ENCODE results near the gene TXNDC8.
"Not testable (repeated sequence)": the region's sequence is repeated elsewhere in the genome, so short reads cannot be mapped to it uniquely, and the experiment has no call there.

The TXNDC8 gene

DNA sequence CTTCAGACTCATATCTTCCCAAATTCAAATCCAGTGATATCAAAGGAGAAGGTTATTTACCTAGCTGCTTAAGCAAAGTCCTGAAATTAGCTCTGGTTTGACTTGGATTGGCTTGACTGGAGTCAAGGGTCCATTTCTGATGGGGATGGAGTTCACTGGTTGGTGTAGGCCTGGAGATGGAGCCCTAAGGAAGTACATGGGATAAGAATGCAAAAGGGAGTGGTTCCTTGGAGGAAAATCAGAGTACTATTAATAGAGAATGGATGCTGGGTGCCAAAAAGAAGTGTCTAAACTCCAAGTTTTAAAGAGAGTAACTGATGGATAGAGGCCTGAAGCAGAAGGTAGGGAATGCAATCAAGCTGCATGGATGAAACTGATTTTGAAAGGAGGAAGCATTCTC is 13.8 kb downstream of the TXNDC8 start:
- no peak for DNase-seq

- no peak for DNase-seq
Observed at GRCh38 chr9:110320651-110321445, 16.8 kb downstream of the TXNDC8 start.

- DNase-seq: no peak
Observed at GRCh38 chr9:110319781-110320492, 17.7 kb downstream of the TXNDC8 start.

DNA sequence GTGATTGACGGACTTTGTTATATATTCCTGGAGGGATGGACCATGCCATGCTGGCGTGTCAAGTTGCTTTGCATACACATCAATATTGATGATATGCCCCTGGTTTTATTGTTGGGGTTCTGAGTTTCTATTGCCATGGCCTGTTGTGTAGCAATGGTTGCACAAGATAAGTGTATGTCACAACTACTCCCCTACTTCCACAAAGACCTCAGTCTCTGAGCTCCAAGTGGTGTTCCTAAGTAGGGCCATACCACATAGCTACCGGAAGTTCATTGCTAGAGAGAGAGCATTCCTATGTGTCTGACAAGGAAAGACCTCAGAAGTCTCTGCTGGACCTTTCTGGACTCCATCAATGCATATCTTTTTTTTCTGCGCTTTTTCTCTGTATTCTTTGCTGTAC is 19.8 kb downstream of the TXNDC8 start:
- DNase-seq: no peak

DNA sequence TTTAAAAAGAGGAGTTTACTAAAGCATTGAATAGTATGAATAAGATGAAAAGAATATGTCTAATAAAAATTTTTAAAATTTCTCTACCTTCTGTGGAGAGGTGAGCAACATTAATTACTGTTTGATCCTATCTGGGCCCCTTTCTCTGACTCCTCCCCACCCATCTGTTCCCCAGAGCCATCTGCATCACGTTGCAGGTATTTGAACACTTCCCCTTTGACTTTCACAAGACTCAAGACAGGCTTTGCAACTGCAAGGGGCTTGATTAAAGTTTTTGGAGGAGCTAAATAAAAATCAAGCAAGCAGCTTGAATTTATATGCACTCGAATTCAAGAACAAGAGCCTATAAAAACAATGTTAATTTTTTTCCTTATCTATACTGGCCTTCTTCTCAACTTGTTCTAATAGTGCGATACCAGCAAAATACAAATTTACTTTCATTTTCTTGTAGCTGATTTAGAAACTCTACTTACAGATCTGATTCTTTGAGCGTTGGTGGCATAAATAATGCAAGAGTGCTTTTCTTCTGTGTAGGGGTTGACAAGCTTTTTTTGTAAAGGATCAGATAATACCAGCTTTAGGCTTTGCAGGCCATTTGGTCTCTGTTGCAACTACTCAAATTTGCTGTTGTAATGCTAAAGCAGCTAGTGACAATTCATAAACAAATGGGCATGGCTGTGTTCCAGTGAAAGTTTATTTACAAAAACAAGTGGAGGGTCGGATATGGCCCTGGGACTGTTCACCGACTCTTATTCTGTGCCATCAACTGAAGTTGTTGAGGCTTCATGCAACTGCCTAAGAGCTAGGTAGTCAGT is 21.2 kb downstream of the TXNDC8 start:
- DNase-seq: no peak

DNA sequence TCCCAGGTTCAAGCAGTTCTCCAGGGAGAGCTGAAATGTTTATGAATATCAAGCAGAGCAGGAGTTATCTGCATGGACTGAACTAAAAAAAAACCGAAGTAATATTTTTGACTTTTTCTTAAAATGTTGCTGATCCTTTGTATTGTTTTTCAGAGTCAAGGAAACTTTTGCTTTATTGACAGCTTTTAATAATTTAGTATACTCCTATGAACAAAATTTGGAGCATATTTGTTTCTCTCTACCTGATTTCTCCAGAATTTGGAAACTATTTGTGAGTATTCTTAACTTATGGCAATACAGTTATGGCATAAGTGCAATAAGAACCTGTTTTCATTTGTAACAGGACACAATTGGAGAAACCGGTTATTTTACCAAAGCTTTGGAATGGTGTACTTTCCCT is 25.7 kb downstream of the TXNDC8 start:
- not testable (repeated sequence) for DNase-seq

DNA sequence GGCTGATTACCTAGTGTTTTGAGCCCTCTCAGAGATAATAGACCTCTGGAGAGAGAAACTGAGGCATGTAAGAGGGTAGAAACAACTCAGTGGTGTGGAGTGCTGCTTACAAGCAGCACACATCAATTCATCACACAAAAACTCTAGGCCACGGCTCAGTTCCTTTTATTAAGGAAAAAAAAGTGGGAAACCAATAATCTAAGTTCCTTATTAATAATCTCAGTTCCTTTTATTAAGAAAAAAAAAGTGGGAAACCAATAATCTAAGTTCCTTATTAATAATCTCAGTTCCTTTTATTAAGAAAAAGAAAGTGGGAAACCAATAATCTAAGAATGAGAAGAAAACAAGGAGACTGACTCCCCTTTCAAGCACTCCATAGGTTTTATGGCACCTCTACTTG is 28.0 kb downstream of the TXNDC8 start:
- DNase-seq: no peak

- DNase-seq: no peak
Observed at GRCh38 chr9:110308633-110309038, 29.0 kb downstream of the TXNDC8 start.

- DNase-seq: no peak
Observed at GRCh38 chr9:110307191-110307590, 30.5 kb downstream of the TXNDC8 start.

DNA sequence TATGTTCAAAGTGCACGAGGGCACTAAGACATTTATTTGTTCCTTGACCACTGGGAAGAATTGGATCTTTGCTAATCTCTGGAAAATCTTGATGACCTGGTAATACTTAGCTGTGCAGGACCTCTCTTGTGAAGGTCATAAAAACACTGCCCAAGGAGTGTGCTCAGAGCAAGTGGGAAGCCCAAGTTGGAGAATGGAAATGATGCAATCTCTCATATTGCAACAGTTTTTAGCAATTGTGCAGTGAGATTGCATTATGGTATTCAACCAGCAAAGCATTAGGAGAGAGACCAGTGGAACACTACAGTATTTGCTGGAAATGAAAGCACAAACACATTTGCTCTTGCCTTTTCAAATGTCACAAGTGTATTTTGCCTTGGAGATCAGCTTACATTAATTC is 34.5 kb downstream of the TXNDC8 start:
- no peak for DNase-seq

DNA sequence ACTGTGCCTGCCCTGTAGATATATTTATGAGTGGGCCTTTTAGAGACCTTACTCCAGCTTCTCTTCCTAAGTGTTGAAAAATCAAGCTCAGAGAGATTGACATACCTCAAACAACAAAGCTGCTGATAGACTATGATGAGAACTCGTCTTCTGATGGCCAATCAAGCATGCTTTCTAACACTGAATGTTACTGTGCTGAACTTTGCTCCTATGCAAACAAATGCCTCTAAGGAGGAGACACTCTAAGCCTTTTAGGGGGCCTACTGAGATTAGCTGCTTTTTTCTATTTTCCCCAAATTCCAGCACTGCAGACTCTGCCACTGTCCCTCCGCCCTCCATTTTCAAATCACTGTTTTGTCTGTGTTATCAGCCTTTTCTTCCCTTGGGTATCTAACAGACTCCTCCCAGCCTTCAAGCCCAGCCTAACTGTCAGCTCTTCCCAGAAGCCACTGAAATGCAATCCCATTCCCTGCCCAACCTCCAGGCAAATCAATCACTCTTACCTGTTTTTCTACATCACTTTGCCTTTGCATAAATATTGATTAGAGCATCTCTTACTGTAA is 39.5 kb downstream of the TXNDC8 start:
- no peak for DNase-seq

DNA sequence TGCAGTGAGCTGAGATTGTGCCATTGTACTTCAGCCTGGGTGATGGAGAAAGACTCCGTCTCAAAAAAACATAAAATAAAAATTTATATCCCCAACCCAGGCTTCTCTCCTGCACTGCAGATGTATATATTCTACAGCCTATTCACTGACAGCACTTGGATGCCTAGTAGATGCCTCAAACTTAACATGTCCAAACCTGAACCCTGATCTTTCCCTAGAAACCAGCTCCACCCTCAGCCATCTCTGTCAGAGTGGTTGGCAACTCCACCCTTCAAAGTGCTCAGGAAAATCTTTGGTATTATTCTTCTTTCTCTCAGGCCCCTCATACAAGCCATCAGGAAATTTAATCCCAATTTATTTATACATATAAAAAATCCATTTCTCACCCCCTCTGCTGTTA is 44.4 kb downstream of the TXNDC8 start:
- DNase-seq: no peak

GRCh38 chr9:110291921-110292557 is 45.6 kb downstream of the TXNDC8 start:
- DNase-seq: no peak

- DNase-seq: no peak
Observed at GRCh38 chr9:110290001-110290400, 47.7 kb downstream of the TXNDC8 start.

DNA sequence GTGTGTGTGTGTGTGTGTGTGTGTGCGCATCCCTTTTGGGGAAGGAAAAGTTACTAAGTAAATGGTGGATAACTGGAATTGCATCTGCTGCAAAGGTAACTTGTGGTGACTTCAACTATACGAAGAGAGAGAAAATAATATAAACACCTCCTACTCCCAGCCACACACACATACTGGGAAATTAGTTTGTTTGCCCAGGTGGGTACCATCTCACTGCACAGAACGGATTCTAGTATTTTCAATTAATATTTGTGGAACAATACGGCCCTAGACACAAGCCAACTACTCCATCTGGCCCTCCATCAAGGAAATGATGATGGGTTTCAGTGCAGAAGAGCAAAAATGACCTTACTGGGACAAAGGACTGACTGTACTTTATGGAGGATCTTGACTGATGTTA is 49.2 kb downstream of the TXNDC8 start:
- DNase-seq: no peak

- no peak for DNase-seq
Observed at GRCh38 chr9:110287289-110287680, 50.4 kb downstream of the TXNDC8 start.

DNA sequence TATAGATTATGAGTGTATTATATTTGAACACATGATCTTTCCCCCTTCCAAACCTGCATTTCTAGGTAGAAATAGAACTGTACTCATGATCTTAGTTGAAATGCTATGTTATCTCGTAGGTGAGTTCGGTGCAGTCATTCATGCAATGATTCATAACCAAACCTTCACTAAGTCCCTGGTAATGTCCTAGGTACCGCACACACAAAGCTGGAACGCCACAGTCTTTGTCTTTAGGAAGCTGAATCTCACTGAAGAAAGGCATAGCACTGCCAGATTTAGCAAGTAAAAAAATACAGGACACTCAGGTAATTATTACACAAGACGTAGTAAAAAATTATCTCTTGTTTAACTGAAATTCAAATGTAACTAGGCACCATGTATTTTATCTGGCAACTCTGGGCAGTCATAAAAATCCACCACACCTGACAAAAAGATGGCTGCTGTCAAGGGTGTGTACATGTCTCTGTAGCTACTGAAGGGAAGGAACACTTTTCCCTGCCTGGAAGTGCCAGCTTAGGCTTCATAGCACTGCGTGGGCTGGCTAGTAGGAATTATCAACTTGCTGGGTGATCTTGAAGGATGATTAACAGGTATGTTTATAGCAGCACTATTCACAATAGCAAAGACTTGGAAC is 53.3 kb downstream of the TXNDC8 start:
- no peak for DNase-seq

- DNase-seq: no peak
Observed at GRCh38 chr9:110283751-110284150, 53.9 kb downstream of the TXNDC8 start.

DNA sequence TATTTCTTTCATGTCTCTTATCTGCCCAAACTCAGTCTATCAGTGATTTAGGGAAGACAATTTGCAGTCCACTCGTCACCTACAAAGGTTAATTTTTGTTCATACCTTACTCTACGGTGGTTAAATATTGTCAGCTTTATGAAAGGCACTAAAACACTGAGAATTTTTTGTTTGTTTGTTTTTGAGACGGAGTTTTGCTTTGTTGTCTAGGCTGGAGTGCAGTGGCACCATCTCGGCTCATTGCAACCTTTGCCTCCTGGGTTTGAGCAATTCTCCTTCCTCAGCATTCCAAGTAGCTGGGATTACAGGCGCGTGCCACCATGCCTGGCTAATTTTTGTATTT is 55.0 kb downstream of the TXNDC8 start:
- DNase-seq: no peak

- no peak for DNase-seq
Observed at GRCh38 chr9:110282018-110282738, 55.5 kb downstream of the TXNDC8 start.

DNA sequence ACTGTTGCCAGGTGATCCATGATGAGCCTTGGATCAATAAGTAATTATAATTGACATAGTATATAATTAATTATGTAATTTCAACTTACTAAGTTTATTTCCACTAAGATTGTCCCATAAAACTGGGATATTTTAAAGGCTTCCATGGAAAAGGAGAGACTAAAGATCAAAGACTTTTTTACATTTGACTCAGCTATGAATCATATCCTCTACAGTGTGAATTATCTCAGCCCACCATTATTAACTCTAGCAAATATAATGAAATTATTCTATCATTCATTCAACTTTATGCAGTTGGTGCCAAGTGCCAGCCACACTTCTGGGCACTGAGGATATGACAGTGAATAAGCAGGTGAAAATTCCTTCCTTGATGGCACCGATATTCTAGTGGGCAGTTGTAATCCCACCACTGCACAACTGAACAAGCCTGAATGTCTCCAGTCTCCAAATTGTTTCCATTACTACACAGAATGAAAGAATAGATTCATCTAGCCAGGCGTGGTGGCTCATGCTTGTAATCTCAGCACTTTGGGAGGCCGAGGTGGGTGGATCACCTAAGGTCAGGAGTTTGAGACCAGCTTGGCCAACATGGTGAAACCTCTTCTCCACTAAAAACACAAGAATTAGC is 59.5 kb downstream of the TXNDC8 start:
- no peak for DNase-seq
